Keratinocyte (primary cell): ENCODE data around the gene SLC17A9. TPM values are rescaled to one million over a fixed set of nuclear protein-coding genes. Genes with fewer than 3 reads are reported as not detected.
A peak's percentile ranks its signal among the peaks of the same experiment; 100 is the strongest.

Experiments used
- DNase-seq: peaks from one replicate; pipeline ENCODE4 v3.0.0-alpha.2; 2011; ENCODE audit warnings: low read depth, missing footprints, low spot score
- FAIRE-seq: peaks from 2 replicates; lab custom pipeline; 2011; peaks lifted over from hg19 to GRCh38; lab: Jason Lieb, UNC
- H2AFZ ChIP-seq: 2 replicates; pipeline ENCODE4 v1.6.0; 2012; ENCODE audit warnings: low read length, control low read depth, inconsistent platforms; ENCODE audit not compliant: control insufficient read depth
- H3K27ac ChIP-seq: 2 replicates; pipeline ENCODE4 v1.5.1; 2011; ENCODE audit warnings: low read length; ENCODE audit not compliant: control insufficient read depth, insufficient read depth
- H3K27me3 ChIP-seq: 3 replicates; pipeline ENCODE4 v1.6.0; 2011; ENCODE audit warnings: low read length; ENCODE audit not compliant: control insufficient read depth, insufficient read depth; ENCODE audit errors: extremely low read depth
- H3K36me3 ChIP-seq, 2 experiments: 2 replicates in 1 of 2; 3 replicates in 1 of 2; pipeline ENCODE4 v1.5.1; 2011; ENCODE audit warnings: low read length in 2 of 2, mild to moderate bottlenecking in 1 of 2; ENCODE audit not compliant: control insufficient read depth in 2 of 2, insufficient read depth in 2 of 2; ENCODE audit errors: extremely low read depth in 1 of 2
- H3K4me1 ChIP-seq: 3 replicates; pipeline ENCODE4 v1.5.1; 2011; ENCODE audit warnings: low read length; ENCODE audit not compliant: control insufficient read depth, insufficient read depth; ENCODE audit errors: extremely low read depth
- H3K4me2 ChIP-seq: 3 replicates; pipeline ENCODE4 v1.6.0; 2011; ENCODE audit warnings: low read depth, low read length; ENCODE audit not compliant: control insufficient read depth, insufficient read depth; ENCODE audit errors: extremely low read depth
- H3K4me3 ChIP-seq, 3 experiments: fragments of 200-600 bp in 1 of 3; sonication (generic) in 1 of 3; 2 replicates in 2 of 3; 3 replicates in 1 of 3; pipeline ENCODE4 v1.5.1; 2011 to 2016; ENCODE audit warnings: low read length in 3 of 3, mild to moderate bottlenecking in 3 of 3, control low read depth in 2 of 3, inconsistent platforms in 1 of 3, low read depth in 1 of 3, mixed read lengths in 1 of 3, mixed run types in 1 of 3, moderate library complexity in 1 of 3; ENCODE audit not compliant: control insufficient read depth in 2 of 3, insufficient read depth in 2 of 3; ENCODE audit errors: extremely low read depth in 1 of 3
- H3K79me2 ChIP-seq: 2 replicates; pipeline ENCODE4 v1.6.0; 2012; ENCODE audit warnings: low read length; ENCODE audit not compliant: control insufficient read depth, insufficient read depth
- H3K9ac ChIP-seq: 3 replicates; pipeline ENCODE4 v1.6.0; 2011; ENCODE audit warnings: low read length; ENCODE audit not compliant: control insufficient read depth, insufficient read depth; ENCODE audit errors: extremely low read depth
- H3K9me1 ChIP-seq: 3 replicates; pipeline ENCODE4 v1.6.0; 2011; ENCODE audit warnings: low read length; ENCODE audit not compliant: control insufficient read depth, insufficient read depth; ENCODE audit errors: extremely low read depth
- H3K9me3 ChIP-seq: 2 replicates; pipeline ENCODE4 v1.5.1; 2012; ENCODE audit warnings: low read depth, low read length; ENCODE audit not compliant: control insufficient read depth
- H4K20me1 ChIP-seq: 3 replicates; pipeline ENCODE4 v1.6.0; 2011; ENCODE audit warnings: low read length; ENCODE audit not compliant: control insufficient read depth, insufficient read depth; ENCODE audit errors: extremely low read depth
- CTCF ChIP-seq, 3 experiments: IDR thresholded peaks in 1 of 3; conservative IDR thresholded peaks in 1 of 3; optimal IDR thresholded peaks in 1 of 3; 2 replicates in 2 of 3; 3 replicates in 1 of 3; pipeline versions ENCODE3 to v1.5.1; 2011; ENCODE audit warnings: low read length in 3 of 3, mild to moderate bottlenecking in 3 of 3, moderate library complexity in 2 of 3, control low read depth in 1 of 3, inconsistent platforms in 1 of 3; ENCODE audit not compliant: insufficient read depth in 2 of 3; ENCODE audit errors: extremely low read depth in 1 of 3
- EZH2 ChIP-seq: IDR thresholded peaks from one replicate; pipeline ENCODE4 v1.6.1; 2012; ENCODE audit warnings: inconsistent platforms, mild to moderate bottlenecking, low read length, moderate library complexity
- dilution Hi-C: fragments of 300-500 bp; cut with MboI; formaldehyde crosslinking; loops from one replicate; pipeline ENCODE4 v1.7.0; 2020; ENCODE audit warnings: low sequenced_read_pairs; ENCODE audit not compliant: extremely low pct_ligation_motif_present
- polyA plus RNA-seq, 5 experiments: library from polyadenylated mRNA; depleted of rRNA in 3 of 5; stranded (reverse) in 3 of 5; stranded (forward) in 1 of 5; unstranded in 1 of 5; fragments of >200 nt; gene quantifications; 1 replicate in 1 of 5; 2 replicates in 3 of 5; 3 replicates in 1 of 5; pipeline versions ENCODE4 v1.2.1 to v1.2.3, GENCODE V29; 2011 to 2012; ENCODE audit warnings: missing spikeins in 2 of 5, low read depth in 1 of 5, low replicate concordance in 1 of 5

Gene SLC17A9
- polyA plus RNA-seq, 1 donor (not counting 4 experiments of a cell fraction or from before 2014, with no cell fraction given), result not detected

GRCh38 chr20:63004607-63005364 lies 52.3 kb downstream of the SLC17A9 start:
- Histone ChIP-seq H3K79me2 (no peaks in the 10 kb centered on the region), H2AFZ (no peak overlapping the region), H3K9me3 (no peaks in the 10 kb centered on the region), H3K4me2 (no peak overlapping the region), H3K9me1 (no peaks in the 10 kb centered on the region), H3K9ac (no peak overlapping the region), H3K4me3 (no peak overlapping the region), H4K20me1 (no peaks in the 10 kb centered on the region), H3K36me3 (no peaks in the 10 kb centered on the region), H3K27ac (no peak overlapping the region), H3K4me1 (no peaks in the 10 kb centered on the region), H3K27me3 (peaks cover 93% of the 10 kb centered on the region)
- dilution Hi-C loops, result no loop called here
- TF ChIP-seq EZH2 (peak; percentile 72), CTCF (optimal IDR thresholded peaks at IDR 0.05 in 1 of 3, IDR thresholded peaks at IDR 0.05 in 1 of 3, conservative IDR thresholded peaks at IDR 0.05 in 1 of 3; ENCODE audit: extremely low read depth in 1 of 3, insufficient read depth in 2 of 3, low read length in 3 of 3) (no peak)
- no peak for FAIRE-seq
- no peak for DNase-seq

GRCh38 chr20:63005365-63005861 lies 52.9 kb downstream of the SLC17A9 start:
- FAIRE-seq, result no peak
- Histone ChIP-seq H3K9me3 (no peaks in the 10 kb centered on the region), H3K9ac (no peak overlapping the region), H3K79me2 (no peaks in the 10 kb centered on the region), H4K20me1 (no peaks in the 10 kb centered on the region), H3K27ac (no peak overlapping the region), H3K9me1 (no peaks in the 10 kb centered on the region), H3K4me2 (no peak overlapping the region), H3K4me1 (no peaks in the 10 kb centered on the region), H3K4me3 (no peak overlapping the region), H2AFZ (no peak overlapping the region), H3K27me3 (peaks cover 93% of the 10 kb centered on the region), H3K36me3 (no peaks in the 10 kb centered on the region)
- dilution Hi-C loops, result no loop called here
- no peak for DNase-seq
- TF ChIP-seq CTCF (optimal IDR thresholded peaks at IDR 0.05 in 1 of 3, IDR thresholded peaks at IDR 0.05 in 1 of 3, conservative IDR thresholded peaks at IDR 0.05 in 1 of 3; ENCODE audit: extremely low read depth in 1 of 3, insufficient read depth in 2 of 3, low read length in 3 of 3) (no peak), EZH2 (no peak)
